NCI-H146 (cell line): ENCODE results near the gene DOHH.

ENCODE experiments used
- DNase-seq: peaks from one replicate; lab custom pipeline; 2025; lab: John Stamatoyannopoulos, UW

The DOHH gene, protein sequence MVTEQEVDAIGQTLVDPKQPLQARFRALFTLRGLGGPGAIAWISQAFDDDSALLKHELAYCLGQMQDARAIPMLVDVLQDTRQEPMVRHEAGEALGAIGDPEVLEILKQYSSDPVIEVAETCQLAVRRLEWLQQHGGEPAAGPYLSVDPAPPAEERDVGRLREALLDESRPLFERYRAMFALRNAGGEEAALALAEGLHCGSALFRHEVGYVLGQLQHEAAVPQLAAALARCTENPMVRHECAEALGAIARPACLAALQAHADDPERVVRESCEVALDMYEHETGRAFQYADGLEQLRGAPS

DNA sequence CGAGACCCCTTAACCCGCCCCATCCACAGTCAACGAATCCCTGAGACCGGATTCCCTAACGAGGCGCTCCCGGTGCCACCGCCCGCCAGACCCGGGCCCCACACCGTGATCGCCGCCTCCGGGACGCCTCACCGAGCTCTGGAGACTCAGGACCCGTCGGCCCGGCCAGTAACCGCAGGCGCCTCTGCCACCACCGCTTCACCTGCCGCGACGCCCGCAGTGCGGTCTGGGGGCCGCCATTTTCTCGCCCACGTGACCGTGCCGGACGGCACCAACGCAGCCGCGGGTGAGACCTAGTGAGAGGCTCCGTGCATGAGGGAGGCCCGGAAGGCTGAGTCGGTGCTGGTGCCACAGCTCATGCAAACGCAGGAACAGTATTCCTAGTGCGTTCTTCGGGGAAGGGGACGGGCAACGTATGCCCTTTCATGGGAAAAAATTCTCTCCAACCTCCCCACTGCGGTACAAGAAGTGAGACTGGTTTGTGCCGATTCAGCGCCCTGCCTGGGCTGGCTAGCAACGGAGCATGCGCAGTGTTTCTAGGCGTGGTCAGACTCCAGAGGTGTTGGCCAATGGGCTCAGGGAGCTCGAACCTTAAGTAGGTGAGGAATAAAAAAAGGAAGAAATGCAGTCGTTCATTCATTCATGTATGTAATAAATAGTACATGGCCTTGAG lies at the start of gene DOHH:
Gene DOHH, minus strand, starts transcription at position 246 of the 673 bp plus-strand sequence. CDS start 3,860 bp downstream, outside the sequence.
- DNase-seq, result peak; percentile 90

DNA sequence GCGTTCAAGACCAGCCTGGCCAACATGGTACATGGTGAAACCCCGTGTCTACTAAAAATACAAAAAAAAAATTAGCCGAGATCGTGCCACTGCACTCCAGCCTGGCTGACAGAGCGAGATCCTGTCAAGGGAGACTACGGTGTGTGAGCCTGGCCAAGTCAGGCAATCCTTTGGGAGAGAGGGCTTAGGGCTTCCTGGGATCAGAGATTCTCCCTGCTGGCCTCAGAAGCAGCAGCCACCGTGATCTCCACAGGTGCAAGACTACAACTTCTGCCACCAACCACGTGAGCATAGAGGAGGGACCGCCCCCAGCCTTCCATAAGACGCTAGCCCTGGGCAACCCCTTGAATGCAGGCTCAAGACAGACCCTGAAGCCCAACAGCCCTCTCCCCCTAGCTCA lies 49.3 kb upstream of the DOHH start:
- DNase-seq, result no peak

DNA sequence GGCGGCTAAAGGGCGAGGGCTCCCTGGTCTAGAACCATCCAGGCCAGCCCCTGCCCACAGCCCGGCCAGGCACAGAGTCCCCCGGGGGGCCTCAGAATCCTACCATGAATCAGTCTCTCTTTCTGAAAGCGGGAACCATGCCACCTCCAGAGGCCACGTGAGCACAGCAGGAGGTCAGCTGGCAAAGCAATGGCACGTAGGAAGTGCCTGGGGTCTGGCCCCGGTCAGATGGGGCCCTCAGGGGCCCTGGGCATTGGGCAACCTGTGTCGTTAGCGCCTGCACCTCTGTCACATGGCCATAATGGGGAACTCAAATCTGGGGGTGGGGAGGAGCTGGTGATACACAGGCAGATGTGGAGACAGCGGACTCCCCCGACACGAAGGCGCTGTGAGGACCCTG lies 48.1 kb upstream of the DOHH start:
- no peak for DNase-seq

DNA sequence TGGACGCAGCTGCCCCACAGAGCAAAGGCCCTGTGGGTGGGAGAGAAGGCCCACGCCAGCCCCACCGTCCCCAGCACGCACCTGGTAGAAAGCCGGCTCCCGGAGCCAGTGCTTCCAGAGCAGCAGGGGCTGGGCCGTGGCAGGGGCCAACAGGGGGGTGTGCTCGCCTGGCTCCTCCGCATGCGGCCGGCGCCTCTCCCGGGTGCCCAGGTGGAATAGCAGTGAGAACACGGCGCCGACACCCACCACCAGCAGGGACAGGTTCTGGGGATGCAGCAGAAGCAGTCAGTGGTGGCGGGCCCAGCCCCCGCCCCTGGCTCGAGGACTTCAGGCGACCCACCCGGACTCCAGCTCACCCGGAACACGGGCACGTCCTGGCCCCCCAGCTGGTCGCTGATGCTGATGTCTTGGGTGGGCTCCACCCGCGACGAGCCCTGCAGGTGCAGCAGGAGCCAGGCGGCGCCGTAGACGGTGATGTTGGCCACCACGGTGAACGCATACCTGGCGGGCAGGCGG lies 47.4 kb upstream of the DOHH start:
- DNase-seq, result no peak

GRCh38 chr19:3547301-3547731 lies 46.8 kb upstream of the DOHH start:
- no peak for DNase-seq

DNA sequence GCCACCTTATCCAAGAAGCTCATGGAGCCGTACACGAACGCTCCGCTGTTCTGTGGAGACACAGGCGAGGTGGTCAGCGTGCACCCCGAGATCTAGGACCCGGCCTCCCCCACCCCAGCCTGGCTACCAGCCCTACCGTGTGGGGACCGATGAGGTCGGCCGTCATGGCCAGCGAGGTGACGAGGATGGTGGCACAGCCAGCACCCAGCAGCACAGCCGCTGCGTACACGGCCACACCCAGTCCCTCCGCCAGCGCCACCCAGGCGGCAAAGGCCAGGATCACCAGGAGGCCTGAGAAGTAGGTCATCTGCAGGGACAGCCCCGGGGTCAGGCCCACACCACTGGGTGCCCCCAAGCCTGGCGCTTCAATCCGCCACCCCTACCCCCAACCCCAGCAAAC lies 45.6 kb upstream of the DOHH start:
- no peak for DNase-seq

DNA sequence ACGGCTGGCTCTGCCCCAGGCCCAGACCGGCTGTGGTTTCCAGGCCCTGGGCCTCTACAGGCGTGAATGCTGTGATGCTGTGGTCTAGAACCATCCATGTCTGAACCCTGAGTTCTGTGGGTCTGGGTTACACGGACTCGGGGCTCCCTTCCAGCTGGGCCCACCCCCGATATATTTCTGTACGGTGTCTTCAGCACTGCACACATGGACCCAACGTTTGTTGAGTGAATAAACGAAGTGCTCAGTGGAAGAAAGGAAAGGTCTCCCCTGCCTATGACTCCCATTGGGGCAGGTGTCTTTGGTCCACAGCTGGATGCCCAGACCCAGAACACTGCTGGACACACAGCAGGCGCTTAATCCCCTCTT lies 45.2 kb upstream of the DOHH start:
- DNase-seq, result no peak

- peak; percentile 19 for DNase-seq
These were observed 44.5 kb upstream of the DOHH start for GRCh38 chr19:3544742-3545668.

DNA sequence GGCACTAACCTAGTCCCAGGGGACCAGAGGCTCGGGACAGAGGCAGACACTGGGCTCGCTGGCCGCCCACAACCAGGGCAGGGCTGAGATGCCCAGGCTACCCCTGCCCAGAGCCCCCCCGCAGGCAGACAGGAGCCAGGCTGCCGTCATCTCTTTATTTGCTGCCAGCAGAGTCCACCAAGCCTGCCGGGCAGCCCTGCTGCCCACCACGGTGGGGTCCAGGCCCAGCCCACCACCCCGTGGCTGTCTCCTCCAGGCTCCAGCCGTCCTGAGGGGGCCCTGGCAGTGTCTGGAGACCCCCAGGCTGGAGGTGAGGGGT lies 43.5 kb upstream of the DOHH start:
- no peak for DNase-seq

- DNase-seq, result no peak
These were observed 42.9 kb upstream of the DOHH start for GRCh38 chr19:3543150-3544057.

- DNase-seq, result no peak
These were observed 39.3 kb upstream of the DOHH start for GRCh38 chr19:3539756-3540118.

DNA sequence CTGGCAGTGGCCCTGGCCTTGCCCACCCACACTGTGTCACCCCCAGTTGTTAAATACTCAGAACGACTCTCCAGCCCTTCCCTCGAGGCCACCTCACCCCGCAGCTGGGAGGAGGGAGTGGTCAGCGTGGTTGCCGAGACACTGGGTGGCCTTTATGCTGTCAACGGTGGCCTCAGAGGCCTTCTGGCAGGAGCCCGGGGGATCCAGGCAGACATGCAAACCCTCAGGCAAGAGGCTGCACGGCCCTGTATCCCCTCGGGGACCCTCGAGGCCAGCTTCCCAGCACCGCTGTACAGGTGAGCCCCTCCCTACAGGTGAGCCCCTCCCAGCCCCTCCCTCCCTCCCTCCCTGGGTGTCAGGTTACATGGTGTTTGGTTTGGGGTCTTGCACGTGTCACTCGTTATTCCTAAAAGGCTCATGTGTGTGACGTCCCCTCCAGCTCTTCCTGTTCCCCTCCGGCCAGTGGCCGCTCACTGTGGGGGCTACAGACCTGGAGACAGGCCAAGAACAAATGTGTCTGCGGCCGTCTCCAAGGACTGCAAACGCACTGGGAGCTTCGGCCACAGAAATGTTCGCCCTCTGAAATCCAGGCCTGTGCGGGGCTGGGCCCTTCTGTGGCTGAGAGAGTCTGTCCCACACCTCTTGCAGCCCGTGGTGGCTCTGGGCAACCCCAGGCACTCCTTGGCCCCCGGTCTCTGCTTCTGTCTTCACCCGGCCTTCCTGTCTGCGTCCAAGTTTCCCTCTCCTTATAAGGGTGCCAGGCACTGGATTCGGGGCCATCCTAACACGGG lies 38.7 kb upstream of the DOHH start, which contains the start of gene TEKTIP1:
Gene TEKTIP1, plus strand, starts transcription at position 210 of the 791 bp plus-strand sequence. Its CDS starts 4 bp downstream, at position 214.
- no peak for DNase-seq

DNA sequence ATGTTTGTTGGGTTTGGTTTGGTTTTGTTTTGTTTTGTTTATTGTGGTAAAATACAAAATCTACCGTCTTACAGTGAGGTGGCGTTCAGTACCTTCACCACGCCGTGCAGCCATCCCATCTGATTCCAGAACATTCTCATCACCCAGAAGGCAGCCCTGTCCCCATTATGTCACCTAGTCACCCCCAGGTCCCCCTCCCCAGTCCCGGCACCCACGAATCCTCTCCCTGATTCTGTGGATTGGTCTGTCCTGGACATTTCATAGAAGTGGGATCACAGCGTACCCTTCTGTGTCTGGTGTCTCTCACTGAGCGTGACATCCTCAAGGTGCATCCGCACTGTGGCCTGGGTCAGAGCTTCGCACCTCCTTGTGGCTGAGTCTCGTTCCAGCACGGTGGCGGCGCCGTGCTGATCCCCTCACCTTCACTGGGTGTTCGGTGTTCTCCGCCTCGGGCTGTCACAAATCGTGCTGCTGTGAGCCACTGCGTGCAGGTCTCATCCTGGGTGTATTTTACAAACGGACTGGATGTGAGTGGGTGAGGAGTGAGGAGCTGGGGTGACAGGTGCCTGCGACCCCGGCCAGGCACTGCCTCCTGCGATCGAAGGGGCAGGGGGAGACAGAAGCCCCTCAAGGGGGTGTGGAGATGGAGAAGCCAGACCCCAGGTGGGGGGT lies 37.9 kb upstream of the DOHH start:
- no peak for DNase-seq

DNA sequence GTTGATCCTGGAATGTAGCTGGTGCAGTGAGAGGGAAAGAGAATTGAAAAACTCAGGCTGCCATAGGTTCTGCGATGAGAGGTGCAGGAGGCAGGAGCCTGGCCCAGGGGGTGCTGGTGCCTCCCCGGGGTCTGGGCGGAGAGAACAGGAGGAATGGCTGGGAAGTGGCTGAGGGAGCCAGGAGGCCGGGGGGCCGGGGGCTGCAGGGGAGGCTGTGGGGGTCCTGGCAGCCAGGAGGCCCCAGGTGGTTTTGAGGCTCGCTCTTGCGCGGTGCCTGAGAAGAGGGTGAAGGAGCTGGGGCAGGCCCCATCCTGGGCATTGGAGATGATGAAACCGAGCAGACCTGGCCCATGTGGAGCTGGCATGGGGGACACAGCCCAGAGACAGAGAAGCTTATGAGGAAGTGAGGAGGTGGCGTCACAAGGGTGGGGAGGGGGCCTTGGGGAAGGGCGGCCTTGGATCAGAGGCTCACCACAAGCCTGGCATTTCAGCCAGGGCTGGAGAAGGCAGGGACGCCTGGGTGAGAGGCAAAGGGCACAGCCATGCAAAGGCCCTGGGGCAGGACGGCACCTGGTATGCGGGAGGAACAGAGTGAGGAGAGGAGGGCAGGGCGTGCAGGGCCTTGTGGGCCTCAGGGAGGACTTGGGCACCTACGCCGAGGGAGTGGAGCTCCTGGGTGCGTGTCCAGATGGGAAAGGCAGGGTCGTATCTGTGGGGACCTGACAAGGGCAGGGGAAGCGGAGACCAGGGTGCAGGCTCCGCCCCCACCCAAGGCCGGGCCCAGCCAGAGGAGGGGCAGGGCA lies 37.2 kb upstream of the DOHH start:
- DNase-seq, result no peak

DNA sequence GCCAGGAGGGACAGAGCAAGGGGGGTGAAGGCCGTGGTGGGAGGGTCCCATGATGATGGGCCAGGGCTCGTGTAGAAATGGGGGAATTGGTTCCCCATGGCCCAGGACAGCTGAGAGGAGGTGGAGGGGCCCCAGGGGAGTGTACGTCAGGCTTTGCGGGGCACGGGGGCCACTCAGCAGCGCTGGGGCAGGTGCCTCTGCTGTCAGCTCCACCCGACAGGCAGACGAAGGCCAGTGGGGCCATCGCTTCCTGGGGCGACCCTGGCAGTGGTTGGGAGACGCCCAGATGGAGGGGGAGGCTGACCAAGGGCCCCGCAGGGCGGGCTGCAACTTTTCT lies 36.6 kb upstream of the DOHH start:
- no peak for DNase-seq

DNA sequence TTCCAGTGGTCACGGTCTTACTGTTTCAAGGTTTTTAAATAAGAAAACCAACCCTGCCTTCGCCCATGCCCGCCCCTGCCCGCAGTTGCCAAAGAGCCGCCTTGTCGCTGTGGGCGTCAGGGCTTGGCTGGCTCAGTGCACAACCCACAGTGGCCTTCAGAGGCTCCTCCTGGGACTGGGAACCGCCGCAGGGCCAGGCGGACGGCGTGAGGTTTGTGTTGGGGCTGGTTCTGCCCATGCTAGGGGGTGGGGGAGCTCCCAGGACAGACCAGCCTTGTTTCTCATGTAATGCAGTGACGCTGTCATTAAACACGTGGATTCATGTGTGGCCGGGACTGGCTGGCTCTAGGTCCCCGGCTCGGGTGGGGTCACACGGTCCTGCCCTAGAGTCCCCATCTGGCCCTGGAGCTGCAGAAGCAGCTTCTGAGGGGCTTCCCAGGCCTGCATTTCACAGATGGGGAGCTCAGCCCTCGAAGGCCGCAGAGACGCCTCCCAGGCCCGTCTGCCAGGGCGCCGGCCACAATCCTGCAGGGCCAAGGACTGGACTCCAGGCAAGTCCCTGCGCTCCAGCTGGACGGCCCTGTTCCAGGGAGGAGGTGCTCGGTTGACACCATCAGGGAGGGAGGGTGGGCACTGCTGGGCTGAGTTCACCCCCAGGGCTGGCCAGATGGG lies 36.1 kb upstream of the DOHH start:
- DNase-seq, result no peak

GRCh38 chr19:3535981-3536380 lies 35.5 kb upstream of the DOHH start:
- no peak for DNase-seq

DNA sequence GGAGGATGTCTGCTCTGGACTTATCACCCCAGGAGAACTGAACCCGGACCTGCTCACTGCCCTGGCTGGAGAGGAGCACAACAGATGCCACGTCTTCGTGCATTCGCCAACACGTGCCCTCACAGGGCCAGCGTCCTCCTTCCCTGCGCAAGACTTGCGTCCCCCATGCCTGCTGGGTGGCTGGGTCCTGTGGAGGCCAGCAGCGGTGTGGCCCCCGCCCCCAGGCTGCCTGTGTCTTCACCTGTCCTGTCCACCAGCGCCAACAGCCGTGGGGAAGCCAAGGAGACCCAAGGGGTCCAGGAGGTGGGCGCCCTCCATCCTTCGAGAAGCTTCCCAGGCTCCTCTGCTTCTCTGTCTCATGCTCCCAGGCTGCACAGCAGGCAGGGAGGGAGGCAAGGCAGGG lies 35.1 kb upstream of the DOHH start:
- DNase-seq, result no peak

DNA sequence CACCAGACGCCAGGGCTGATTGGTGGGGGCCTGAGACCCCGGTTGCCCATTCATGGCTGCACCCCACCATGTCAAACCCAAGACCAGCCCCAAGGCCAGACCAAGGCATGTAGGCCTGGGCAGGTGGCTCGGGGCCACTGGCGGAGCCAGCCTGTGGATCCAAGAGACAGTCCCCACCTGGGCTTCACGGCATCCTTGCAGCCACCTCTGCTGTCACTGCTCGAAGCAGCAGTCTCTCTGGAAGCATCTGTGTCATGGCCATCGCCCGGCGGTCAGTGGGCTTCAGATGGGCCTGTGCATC lies 34.7 kb upstream of the DOHH start:
- DNase-seq, result no peak
